Esophagus muscularis mucosa (tissue), 3 donors: ENCODE data around the gene GFPT1.

Experiments used
- POLR2A ChIP-seq: fragments of 450-650 bp; IDR thresholded peaks from one replicate; pipeline ENCODE4 v1.6.1; 2017; ENCODE audit warnings: antibody characterized with exemption, moderate library complexity, mild to moderate bottlenecking, low read depth
- POLR2AphosphoS5 ChIP-seq, 2 donors: sonication (generic); formaldehyde crosslinking; IDR thresholded peaks; one replicate each; pipeline ENCODE4 v1.6.1; 2017; ENCODE audit warnings: antibody characterized with exemption in 2 of 2
- TF ChIP-seq, protein P1 (sequence below), 3 experiments: fragments of 200-600 bp in 2 of 3; fragments of 450-650 bp in 1 of 3; sonication (generic) in 2 of 3; IDR thresholded peaks; one replicate each; pipeline ENCODE4 v1.5.1; 2017 to 2019; ENCODE audit warnings: antibody characterized with exemption in 3 of 3, mild to moderate bottlenecking in 2 of 3, moderate library complexity in 1 of 3

DNA sequence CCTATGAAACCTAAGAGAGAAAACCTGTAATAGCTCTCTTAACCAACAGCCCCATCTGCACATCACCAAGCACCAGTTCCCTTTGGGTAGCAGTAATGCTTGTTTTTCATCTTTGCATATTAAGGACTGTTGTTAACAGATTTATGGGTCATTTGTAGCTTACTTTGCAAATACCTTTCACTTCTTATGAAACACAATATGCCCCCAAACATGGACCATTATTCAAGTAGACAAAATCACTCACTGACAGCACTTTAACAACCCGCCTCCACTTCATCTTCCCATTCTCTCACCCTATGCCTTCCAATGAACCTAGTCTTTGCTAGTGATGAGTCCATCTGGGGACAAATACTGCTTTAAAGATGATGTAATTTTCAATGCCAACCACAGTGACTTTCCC, 64.4 kb downstream of the GFPT1 start:
- TF ChIP-seq, protein P1, sequence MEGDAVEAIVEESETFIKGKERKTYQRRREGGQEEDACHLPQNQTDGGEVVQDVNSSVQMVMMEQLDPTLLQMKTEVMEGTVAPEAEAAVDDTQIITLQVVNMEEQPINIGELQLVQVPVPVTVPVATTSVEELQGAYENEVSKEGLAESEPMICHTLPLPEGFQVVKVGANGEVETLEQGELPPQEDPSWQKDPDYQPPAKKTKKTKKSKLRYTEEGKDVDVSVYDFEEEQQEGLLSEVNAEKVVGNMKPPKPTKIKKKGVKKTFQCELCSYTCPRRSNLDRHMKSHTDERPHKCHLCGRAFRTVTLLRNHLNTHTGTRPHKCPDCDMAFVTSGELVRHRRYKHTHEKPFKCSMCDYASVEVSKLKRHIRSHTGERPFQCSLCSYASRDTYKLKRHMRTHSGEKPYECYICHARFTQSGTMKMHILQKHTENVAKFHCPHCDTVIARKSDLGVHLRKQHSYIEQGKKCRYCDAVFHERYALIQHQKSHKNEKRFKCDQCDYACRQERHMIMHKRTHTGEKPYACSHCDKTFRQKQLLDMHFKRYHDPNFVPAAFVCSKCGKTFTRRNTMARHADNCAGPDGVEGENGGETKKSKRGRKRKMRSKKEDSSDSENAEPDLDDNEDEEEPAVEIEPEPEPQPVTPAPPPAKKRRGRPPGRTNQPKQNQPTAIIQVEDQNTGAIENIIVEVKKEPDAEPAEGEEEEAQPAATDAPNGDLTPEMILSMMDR (IDR thresholded peaks at IDR 0.05) = no peak
- TF ChIP-seq POLR2AphosphoS5 (IDR thresholded peaks at IDR 0.05) (no peak), POLR2A (no peak)
